Suprapubic skin (tissue), 3 donors: ENCODE data around the gene MRPL1.

Experiments
- POLR2A ChIP-seq, 2 donors: fragments of 450-650 bp; IDR thresholded peaks; one replicate each; pipeline ENCODE4 v1.6.1; 2017; ENCODE audit warnings: antibody characterized with exemption in 2 of 2, mild to moderate bottlenecking in 2 of 2, moderate library complexity in 2 of 2
- TF ChIP-seq, protein P1 (sequence below), 2 donors: fragments of 200-600 bp in 1 of 2; fragments of 450-650 bp in 1 of 2; sonication (generic) in 1 of 2; IDR thresholded peaks; one replicate each; pipeline ENCODE4 v1.5.1; 2016 to 2019; ENCODE audit warnings: antibody characterized with exemption in 2 of 2, mild to moderate bottlenecking in 1 of 2, moderate library complexity in 1 of 2

DNA sequence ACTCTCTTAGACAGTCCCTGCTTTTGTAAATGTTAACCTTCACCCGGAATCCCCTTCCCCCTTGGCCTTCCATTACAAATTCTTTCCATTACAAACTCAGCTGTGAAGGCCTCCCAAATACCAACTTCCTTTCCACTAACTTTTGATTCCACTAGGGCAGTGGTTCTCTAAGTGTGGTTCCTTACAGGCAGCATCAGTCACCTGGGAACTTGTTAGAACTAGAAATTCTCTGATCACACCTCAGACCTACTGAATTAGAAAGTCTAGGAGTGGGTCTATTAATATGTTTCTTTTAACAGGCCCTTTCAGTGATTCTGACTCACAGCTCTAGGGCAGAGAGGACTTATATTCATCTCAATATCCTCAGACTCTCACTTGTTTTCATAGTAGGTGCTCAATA, 19.0 kb upstream of the MRPL1 start:
- no peak for TF ChIP-seq POLR2A (IDR thresholded peaks at IDR 0.05)
- TF ChIP-seq, protein P1, sequence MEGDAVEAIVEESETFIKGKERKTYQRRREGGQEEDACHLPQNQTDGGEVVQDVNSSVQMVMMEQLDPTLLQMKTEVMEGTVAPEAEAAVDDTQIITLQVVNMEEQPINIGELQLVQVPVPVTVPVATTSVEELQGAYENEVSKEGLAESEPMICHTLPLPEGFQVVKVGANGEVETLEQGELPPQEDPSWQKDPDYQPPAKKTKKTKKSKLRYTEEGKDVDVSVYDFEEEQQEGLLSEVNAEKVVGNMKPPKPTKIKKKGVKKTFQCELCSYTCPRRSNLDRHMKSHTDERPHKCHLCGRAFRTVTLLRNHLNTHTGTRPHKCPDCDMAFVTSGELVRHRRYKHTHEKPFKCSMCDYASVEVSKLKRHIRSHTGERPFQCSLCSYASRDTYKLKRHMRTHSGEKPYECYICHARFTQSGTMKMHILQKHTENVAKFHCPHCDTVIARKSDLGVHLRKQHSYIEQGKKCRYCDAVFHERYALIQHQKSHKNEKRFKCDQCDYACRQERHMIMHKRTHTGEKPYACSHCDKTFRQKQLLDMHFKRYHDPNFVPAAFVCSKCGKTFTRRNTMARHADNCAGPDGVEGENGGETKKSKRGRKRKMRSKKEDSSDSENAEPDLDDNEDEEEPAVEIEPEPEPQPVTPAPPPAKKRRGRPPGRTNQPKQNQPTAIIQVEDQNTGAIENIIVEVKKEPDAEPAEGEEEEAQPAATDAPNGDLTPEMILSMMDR (IDR thresholded peaks at IDR 0.05), result no peak
